Astrocyte (in vitro differentiated cells and primary cell): ENCODE data around the gene APP. TPM values are rescaled to one million over a fixed set of nuclear protein-coding genes. Genes with fewer than 3 reads are reported as not detected.

Experiments used
- DNase-seq: peaks from one replicate; pipeline ENCODE4 v3.0.0-alpha.2; 2010; ENCODE audit warnings: low read depth
- FAIRE-seq: peaks from 2 replicates; lab custom pipeline; 2011; peaks lifted over from hg19 to GRCh38; lab: Jason Lieb, UNC
- H2AFZ ChIP-seq: 2 replicates; pipeline ENCODE4 v1.6.0; 2012; ENCODE audit warnings: low read depth, low read length, inconsistent platforms
- H3K27ac ChIP-seq: 2 replicates; pipeline ENCODE4 v1.5.1; 2011; ENCODE audit warnings: low read depth, low read length, inconsistent platforms
- H3K27me3 ChIP-seq: 2 replicates; pipeline ENCODE4 v1.6.0; 2011; ENCODE audit warnings: low read length, inconsistent platforms; ENCODE audit not compliant: insufficient read depth
- H3K36me3 ChIP-seq: 2 replicates; pipeline ENCODE4 v1.5.1; 2011; ENCODE audit warnings: low read length, inconsistent platforms; ENCODE audit not compliant: insufficient read depth
- H3K4me1 ChIP-seq: 2 replicates; pipeline ENCODE4 v1.5.1; 2011; ENCODE audit warnings: low read length, inconsistent platforms; ENCODE audit not compliant: insufficient read depth
- H3K4me2 ChIP-seq: 2 replicates; pipeline ENCODE4 v1.6.0; 2012; ENCODE audit warnings: low read length, inconsistent platforms
- H3K4me3 ChIP-seq: 2 replicates; pipeline ENCODE4 v1.5.1; 2011; ENCODE audit warnings: low read depth, mild to moderate bottlenecking, low read length, inconsistent platforms; ENCODE audit not compliant: insufficient read depth
- H3K79me2 ChIP-seq: 2 replicates; pipeline ENCODE4 v1.6.0; 2012; ENCODE audit warnings: mild to moderate bottlenecking, low read length, inconsistent platforms; ENCODE audit not compliant: insufficient read depth
- H3K9ac ChIP-seq: 2 replicates; pipeline ENCODE4 v1.6.0; 2012; ENCODE audit warnings: mild to moderate bottlenecking, low read length, inconsistent platforms
- H3K9me3 ChIP-seq: 2 replicates; pipeline ENCODE4 v1.5.1; 2012; ENCODE audit warnings: low read depth, mild to moderate bottlenecking, low read length, inconsistent platforms; ENCODE audit not compliant: insufficient read depth
- H4K20me1 ChIP-seq: 2 replicates; pipeline ENCODE4 v1.6.0; 2012; ENCODE audit warnings: low read length, inconsistent platforms; ENCODE audit not compliant: insufficient read depth
- H3K27ac Mint-ChIP-seq: one replicate; pipeline ENCODE4 v1.8.0; 2021; ENCODE audit warnings: mild to moderate bottlenecking, mixed read lengths; ENCODE audit not compliant: unreplicated experiment
- H3K27me3 Mint-ChIP-seq: one replicate; pipeline ENCODE4 v1.8.0; 2021; ENCODE audit warnings: low read depth, mixed read lengths; ENCODE audit not compliant: unreplicated experiment
- H3K36me3 Mint-ChIP-seq: one replicate; pipeline ENCODE4 v1.8.0; 2021; ENCODE audit warnings: low read depth, mixed read lengths; ENCODE audit not compliant: unreplicated experiment
- H3K4me1 Mint-ChIP-seq: one replicate; pipeline ENCODE4 v1.8.0; 2021; ENCODE audit warnings: low read depth, mixed read lengths; ENCODE audit not compliant: unreplicated experiment
- H3K4me3 Mint-ChIP-seq: one replicate; pipeline ENCODE4 v1.8.0; 2021; ENCODE audit warnings: mild to moderate bottlenecking, moderate library complexity, mixed read lengths; ENCODE audit not compliant: unreplicated experiment
- H3K9me3 Mint-ChIP-seq: one replicate; pipeline ENCODE4 v1.8.0; 2021; ENCODE audit warnings: mild to moderate bottlenecking, mixed read lengths; ENCODE audit not compliant: unreplicated experiment
- CTCF ChIP-seq: IDR thresholded peaks from 2 replicates; pipeline ENCODE4 v1.5.1; 2011; ENCODE audit warnings: low read depth, mild to moderate bottlenecking, inconsistent platforms, low read length, moderate library complexity; ENCODE audit not compliant: insufficient read depth
- EZH2 ChIP-seq: IDR thresholded peaks from 2 replicates; pipeline ENCODE4 v1.6.1; 2012; ENCODE audit warnings: mild to moderate bottlenecking, low read length, inconsistent platforms; ENCODE audit not compliant: insufficient read depth
- total RNA-seq: library from RNA; stranded (reverse); gene quantifications from 2 replicates; pipeline ENCODE4 v1.2.1, GENCODE V29; 2021

The APP gene
- total RNA-seq, 1 donor from 2014 or later = 823 TPM

GRCh38 chr21:26171258-26172100, 909 bp upstream of the APP start:
- Histone ChIP-seq H3K79me2 (peaks cover 41% of the 10 kb centered on the region), H3K27me3 (no peaks in the 10 kb centered on the region), H3K36me3 (no peaks in the 10 kb centered on the region), H3K4me2 (peak overlapping the region; percentile 92), H3K4me3 (peak overlapping the region; percentile 79), H3K4me1 (peaks cover 19% of the 10 kb centered on the region), H3K27ac (no peak overlapping the region), H2AFZ (peak overlapping the region; percentile 96), H3K9ac (peak overlapping the region; percentile 91), H4K20me1 (peaks cover 24% of the 10 kb centered on the region), H3K9me3 (no peaks in the 10 kb centered on the region)
- TF ChIP-seq EZH2 = no peak
- no peak for TF ChIP-seq CTCF
- FAIRE-seq (no peak), DNase-seq (no peak)
- Mint-ChIP-seq H3K27me3 (peaks cover 4% of the 10 kb centered on the region), H3K27ac (peak overlapping the region; percentile 84), H3K36me3 (peaks cover 3% of the 10 kb centered on the region), H3K9me3 (no peaks in the 10 kb centered on the region), H3K4me3 (peak overlapping the region; percentile 89), H3K4me1 (peaks cover 19% of the 10 kb centered on the region)

- H3K36me3 ChIP-seq = no peaks in the 10 kb centered on the region
- Mint-ChIP-seq H3K4me1 (peaks cover 27% of the 10 kb centered on the region), H3K36me3 (peaks cover 3% of the 10 kb centered on the region), H3K9me3 (no peaks in the 10 kb centered on the region), H3K27ac (peak overlapping the region; percentile 83), H3K27me3 (peaks cover 4% of the 10 kb centered on the region), H3K4me3 (peak overlapping the region; percentile 96)
- DNase-seq (peak; percentile 67), FAIRE-seq (no peak)
- H3K4me1 ChIP-seq = peaks cover 24% of the 10 kb centered on the region
- H3K9ac ChIP-seq = peak overlapping the region; percentile 91
- H2AFZ ChIP-seq = peak overlapping the region; percentile 91
- peak overlapping the region; percentile 79 for H3K4me3 ChIP-seq
- peak overlapping the region; percentile 92 for H3K4me2 ChIP-seq
- H4K20me1 ChIP-seq = peaks cover 35% of the 10 kb centered on the region
- no peaks in the 10 kb centered on the region for H3K27me3 ChIP-seq
- H3K9me3 ChIP-seq = no peaks in the 10 kb centered on the region
- peaks cover 57% of the 10 kb centered on the region for H3K79me2 ChIP-seq
- H3K27ac ChIP-seq = peak overlapping the region; percentile 75
- TF ChIP-seq EZH2 = no peak
- TF ChIP-seq CTCF = no peak
Observed at GRCh38 chr21:26169611-26170470, 729 bp downstream of the APP start.
